Ectodermal cell (in vitro differentiated cells): Measurements from ENCODE around the gene TRIM24.
"Not testable (repeated sequence)": the region's sequence is repeated elsewhere in the genome, so short reads cannot be mapped to it uniquely, and the experiment has no call there.

Experiments used
- H3K27ac ChIP-seq: 2 replicates; pipeline ENCODE4 v1.7.0; 2013; ENCODE audit warnings: mild to moderate bottlenecking, low read depth, low read length; ENCODE audit not compliant: insufficient read depth, poor library complexity, severe bottlenecking
- H3K27me3 ChIP-seq: 2 replicates; pipeline ENCODE4 v1.7.0; 2013; ENCODE audit warnings: mild to moderate bottlenecking, low read length; ENCODE audit not compliant: insufficient read depth, control insufficient read depth, poor library complexity, severe bottlenecking
- H3K36me3 ChIP-seq: one replicate; pipeline ENCODE4 v1.7.0; 2013; ENCODE audit warnings: low read length; ENCODE audit not compliant: control insufficient read depth, insufficient read depth
- H3K4me1 ChIP-seq: one replicate; pipeline ENCODE4 v1.7.0; 2013; ENCODE audit warnings: low read length; ENCODE audit not compliant: control insufficient read depth, insufficient read depth
- H3K4me3 ChIP-seq: 2 replicates; pipeline ENCODE4 v1.7.0; 2013; ENCODE audit warnings: low read depth, low read length, control low read depth; ENCODE audit not compliant: insufficient read depth
- H3K9me3 ChIP-seq: 2 replicates; pipeline ENCODE4 v1.7.0; 2013; ENCODE audit warnings: mild to moderate bottlenecking, low read length, moderate library complexity; ENCODE audit not compliant: control insufficient read depth
- WGBS, 2 experiments: methylation state at CpG; one replicate each; pipeline ENCODE4 v1.1.7; 2013; ENCODE audit warnings: missing lambda C conversion rate in 2 of 2; 5-methylcytosine and 5-hydroxymethylcytosine counted together

Gene TRIM24

DNA sequence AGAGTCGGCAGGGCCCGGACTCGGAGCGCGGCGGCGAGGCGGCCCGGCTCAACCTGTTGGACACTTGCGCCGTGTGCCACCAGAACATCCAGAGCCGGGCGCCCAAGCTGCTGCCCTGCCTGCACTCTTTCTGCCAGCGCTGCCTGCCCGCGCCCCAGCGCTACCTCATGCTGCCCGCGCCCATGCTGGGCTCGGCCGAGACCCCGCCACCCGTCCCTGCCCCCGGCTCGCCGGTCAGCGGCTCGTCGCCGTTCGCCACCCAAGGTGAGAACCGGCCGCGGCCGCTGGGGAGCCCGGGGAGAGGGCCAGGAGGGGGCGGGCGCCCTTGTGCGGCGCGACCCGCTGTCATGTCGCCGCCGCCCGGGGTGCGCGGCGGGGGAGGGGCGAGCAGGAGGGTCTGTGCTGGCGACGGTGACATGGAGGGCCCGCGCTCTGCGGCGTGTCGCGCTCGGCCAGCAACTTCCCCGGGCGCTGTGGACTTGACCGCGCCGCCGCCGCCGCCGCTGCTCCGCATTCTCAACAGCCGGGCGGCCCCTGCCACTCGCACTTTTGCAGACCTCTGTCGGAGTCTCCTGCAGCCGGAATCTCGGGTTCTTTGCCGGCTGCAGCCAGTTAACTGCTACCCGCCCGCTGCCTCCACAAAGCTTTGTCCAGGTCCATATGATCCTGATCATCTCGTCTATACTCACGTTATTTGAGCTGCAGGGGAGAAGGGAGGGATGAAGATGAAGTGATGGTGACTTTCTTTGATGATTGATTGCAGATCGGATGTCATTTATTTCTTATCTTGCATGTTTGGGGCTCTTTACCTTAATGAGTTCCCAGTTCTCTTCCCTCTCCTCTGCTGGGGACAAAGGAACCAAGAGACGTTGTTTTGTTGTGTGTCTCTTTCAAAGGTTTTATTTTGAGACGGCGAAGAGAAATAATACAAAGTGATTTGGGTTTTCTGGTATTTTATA is 869 bp downstream of the TRIM24 start:
- Histone ChIP-seq H3K27ac (peak overlapping the region; percentile 92), H3K4me1 (peaks cover 9% of the 10 kb centered on the region), H3K36me3 (no peaks in the 10 kb centered on the region), H3K4me3 (peak overlapping the region; percentile 89), H3K27me3 (no peaks in the 10 kb centered on the region), H3K9me3 (no peaks in the 10 kb centered on the region)
- 0% methylated on average over 84 of the region's 84 CpGs for WGBS, 2 experiments

- H3K4me1 ChIP-seq, H3K27ac ChIP-seq, H3K4me3 ChIP-seq, H3K36me3 ChIP-seq, H3K9me3 ChIP-seq, H3K27me3 ChIP-seq: not testable (repeated sequence)
- WGBS, 2 experiments, result 77 to 87% methylated on average over 5 to 6 of the region's 6 CpGs
Observed at GRCh38 chr7:138463291-138463618, 3.2 kb downstream of the TRIM24 start.

GRCh38 chr7:138465046-138465445 is 5.0 kb downstream of the TRIM24 start:
- Histone ChIP-seq H3K27me3 (no peaks in the 10 kb centered on the region), H3K27ac (peak overlapping the region; percentile 29), H3K9me3 (no peaks in the 10 kb centered on the region), H3K4me1 (peaks cover 6% of the 10 kb centered on the region), H3K36me3 (no peaks in the 10 kb centered on the region), H3K4me3 (no peak overlapping the region)
- WGBS, 2 experiments, result 80 to 90% methylated on average over 3 of the region's 3 CpGs

DNA sequence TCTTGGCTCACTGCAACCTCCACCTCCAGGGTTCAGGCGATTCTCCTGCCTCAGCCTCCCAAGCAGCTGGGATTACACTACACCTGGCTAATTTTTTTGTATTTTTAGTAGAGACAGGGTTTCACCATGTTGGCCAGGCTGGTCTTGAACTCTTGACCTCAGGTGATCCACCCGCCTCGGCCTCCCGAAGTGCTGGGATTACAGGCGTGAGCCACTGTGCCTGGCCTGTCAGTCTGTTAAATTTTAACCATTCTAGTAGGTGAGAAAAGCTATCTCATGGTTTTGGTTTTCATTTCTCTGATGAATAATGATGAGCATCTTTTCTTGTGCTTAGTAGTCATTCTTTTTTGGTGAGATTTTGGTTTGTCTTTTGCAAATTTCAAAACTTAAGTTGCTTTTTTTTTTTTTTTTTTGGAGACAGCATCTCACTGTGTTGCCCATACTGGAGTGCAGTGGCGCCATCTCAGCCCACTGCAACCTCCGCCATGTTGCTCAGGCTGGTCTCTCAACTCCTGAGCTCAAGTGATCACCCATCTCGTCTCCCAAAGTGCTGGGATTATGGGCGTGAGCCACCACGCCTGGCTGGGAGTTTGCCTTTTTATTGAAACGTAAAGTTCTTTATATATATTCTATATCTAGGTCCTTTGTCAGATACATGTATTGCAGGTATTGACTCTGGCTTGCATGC is 6.2 kb downstream of the TRIM24 start:
- H3K4me1 ChIP-seq, H3K4me3 ChIP-seq, H3K27me3 ChIP-seq, H3K27ac ChIP-seq, H3K9me3 ChIP-seq, H3K36me3 ChIP-seq: not testable (repeated sequence)
- WGBS, 2 experiments, result 79 to 86% methylated on average over 9 to 10 of the region's 11 CpGs

DNA sequence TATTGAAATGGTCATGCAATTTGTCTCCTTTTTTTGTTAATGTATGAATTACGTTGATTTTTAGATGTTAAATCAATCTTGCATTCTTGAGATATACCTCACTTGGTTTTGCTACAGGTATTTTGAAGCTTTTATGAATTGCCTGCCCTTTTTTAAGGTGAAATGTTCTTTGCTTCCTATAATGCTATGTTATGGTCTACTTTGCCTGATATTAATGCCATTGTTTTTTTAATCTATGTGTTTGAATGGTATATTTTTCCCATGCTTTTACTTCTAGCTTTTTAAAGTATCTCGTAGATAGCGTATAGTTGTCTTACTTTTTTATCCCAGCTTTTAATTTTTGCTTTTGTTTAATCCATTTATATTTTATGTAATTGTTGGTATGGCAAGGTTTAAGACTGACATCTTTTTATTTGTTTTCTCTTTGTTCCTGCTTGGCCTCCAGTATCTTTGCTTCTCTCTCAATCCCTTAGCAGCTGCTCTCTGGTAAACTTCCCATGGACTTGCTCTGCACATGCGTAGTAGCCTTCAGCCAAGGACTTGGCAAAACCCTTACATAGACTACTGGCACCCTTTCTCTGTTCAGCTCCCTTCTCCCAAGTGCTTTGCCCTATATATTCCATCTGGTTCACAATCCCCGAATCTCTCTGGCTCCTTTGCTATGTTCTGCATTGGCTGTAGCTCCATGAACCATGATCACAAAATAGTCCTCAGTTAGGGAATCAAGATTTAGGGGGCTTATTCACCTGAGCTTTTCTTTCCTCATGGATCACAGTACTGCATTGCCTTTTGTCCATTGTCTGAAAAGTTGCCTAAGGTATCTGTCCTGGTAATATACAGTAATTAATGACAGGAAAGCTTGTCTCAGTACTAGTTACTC is 8.4 kb downstream of the TRIM24 start:
- Histone ChIP-seq H3K36me3 (no peaks in the 10 kb centered on the region), H3K4me3 (no peak overlapping the region), H3K9me3 (no peaks in the 10 kb centered on the region), H3K27me3 (no peaks in the 10 kb centered on the region), H3K4me1 (peaks cover 6% of the 10 kb centered on the region), H3K27ac (no peak overlapping the region)
- 85 to 94% methylated on average over 3 to 4 of the region's 5 CpGs for WGBS, 2 experiments

DNA sequence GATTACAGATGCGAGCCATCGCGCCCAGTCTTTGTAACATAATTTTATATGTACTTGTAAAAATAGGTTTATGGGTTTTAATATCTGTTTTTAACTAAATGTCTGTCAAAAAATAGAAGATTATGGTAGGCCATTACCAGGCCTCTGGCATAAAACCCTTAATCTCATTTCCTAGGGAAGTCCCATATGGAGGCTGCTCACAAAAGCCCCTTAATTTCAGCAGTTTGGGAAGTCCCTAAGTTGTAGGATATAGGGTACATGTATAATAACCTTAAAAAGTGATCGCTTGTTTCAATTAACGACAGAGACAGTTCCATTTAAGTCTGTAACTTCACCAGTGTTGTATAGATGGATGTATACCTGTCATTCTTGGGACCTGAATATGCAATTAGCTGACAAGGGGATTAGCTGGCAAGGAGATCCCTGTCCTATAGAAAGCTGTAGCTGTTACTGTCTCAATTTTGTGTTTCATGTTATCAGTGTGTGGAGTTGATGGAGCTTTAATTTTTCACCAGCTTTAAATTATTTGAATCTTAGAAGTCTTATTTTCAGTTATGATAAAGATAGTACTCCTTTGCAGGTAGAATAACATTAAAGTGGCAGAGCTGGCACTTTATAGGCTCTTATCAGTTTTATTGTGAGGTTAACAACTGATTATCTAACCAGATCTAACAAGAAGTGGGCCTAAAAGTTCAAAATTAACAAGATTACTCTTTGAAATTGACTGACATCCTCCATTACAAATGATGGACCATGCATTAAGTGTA is 10.5 kb downstream of the TRIM24 start:
- 93 to 98% methylated on average over 5 of the region's 5 CpGs for WGBS, 2 experiments
- no peaks in the 10 kb centered on the region for H3K9me3 ChIP-seq
- no peak overlapping the region for H3K27ac ChIP-seq
- H3K4me3 ChIP-seq, result no peak overlapping the region
- H3K27me3 ChIP-seq, result no peaks in the 10 kb centered on the region
- H3K36me3 ChIP-seq, result no peaks in the 10 kb centered on the region
- H3K4me1 ChIP-seq, result no peaks in the 10 kb centered on the region

DNA sequence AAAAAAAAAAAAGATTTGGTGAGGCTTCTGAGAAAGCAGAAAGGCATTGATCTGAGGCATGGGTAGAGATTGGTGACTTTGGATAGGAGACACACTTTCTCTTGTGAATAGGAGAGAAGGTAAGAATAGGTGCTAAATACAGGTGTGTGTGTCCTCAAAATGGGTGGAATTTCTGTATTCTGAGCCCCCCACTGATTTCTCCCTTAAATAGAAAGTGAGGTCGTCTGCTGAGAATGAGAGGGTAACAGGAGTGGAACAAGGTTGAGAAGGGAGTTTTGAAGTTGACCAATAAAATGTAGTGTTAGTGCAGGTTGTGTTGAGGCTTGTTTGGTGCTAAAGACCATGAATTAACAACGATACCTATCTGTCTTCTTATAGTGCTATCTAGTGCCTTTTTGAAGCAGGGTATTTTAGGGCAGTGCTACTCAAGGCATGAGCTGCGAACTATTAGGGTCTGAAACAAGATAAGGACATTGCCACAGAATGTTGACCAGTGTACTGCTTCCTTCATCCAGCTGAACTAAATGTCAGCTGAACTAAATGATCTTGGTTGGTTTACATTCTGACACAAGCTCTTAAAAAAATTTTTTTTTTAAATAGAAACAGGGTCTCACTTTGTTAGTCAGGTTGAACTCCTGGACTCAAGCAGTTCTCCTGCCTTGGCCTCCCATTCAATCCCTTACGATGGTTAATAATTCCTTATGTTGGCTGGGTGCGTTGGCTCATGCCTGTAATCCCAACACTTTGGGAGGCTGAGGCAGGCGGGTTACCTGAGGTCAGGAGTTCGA is 12.4 kb downstream of the TRIM24 start:
- Histone ChIP-seq H3K27me3 (no peaks in the 10 kb centered on the region), H3K4me3 (no peak overlapping the region), H3K36me3 (no peaks in the 10 kb centered on the region), H3K4me1 (no peaks in the 10 kb centered on the region), H3K27ac (no peak overlapping the region), H3K9me3 (no peaks in the 10 kb centered on the region)
- 92 to 93% methylated on average over 7 of the region's 7 CpGs for WGBS, 2 experiments

DNA sequence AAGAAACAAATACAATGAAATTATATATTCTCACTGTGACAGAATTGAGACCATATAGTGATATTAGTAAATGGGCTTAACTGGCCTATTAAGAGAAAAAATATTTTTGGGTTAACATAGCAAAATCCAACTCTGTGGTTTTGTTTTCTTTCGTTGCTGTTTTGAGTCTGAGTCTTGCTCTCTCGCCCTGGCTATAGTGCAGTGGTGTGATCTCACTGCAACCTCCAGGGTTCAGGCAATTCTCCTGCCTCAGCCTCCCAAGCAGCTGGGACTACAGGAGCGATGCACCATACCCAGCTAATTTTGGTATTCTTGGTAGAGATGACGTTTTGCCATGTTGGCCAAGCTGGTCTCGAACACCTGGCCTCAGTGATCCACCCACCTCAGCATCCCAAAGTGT is 15.3 kb downstream of the TRIM24 start:
- no peak overlapping the region for H3K27ac ChIP-seq
- H3K36me3 ChIP-seq, result no peaks in the 10 kb centered on the region
- H3K9me3 ChIP-seq, result no peaks in the 10 kb centered on the region
- H3K27me3 ChIP-seq, result no peaks in the 10 kb centered on the region
- 92 to 97% methylated on average over 5 of the region's 5 CpGs for WGBS, 2 experiments
- H3K4me3 ChIP-seq, result no peak overlapping the region
- no peaks in the 10 kb centered on the region for H3K4me1 ChIP-seq

GRCh38 chr7:138477081-138477578 is 17.1 kb downstream of the TRIM24 start:
- no peaks in the 10 kb centered on the region for H3K27me3 ChIP-seq
- H3K36me3 ChIP-seq, result no peaks in the 10 kb centered on the region
- H3K27ac ChIP-seq, result no peak overlapping the region
- H3K9me3 ChIP-seq, result no peaks in the 10 kb centered on the region
- WGBS, 2 experiments, result 70 to 73% methylated on average over 2 of the region's 4 CpGs
- H3K4me3 ChIP-seq, result no peak overlapping the region
- no peaks in the 10 kb centered on the region for H3K4me1 ChIP-seq
